GM19468 (cell line): Measurements from ENCODE around the gene ULK1.
"Not testable (repeated sequence)": the region's sequence is repeated elsewhere in the genome, so short reads cannot be mapped to it uniquely, and the experiment has no call there.

Experiments
- ATAC-seq: cut with Tn5 transposase; IDR thresholded peaks from one replicate; pipeline ENCODE4 v1.9.1; 2021; ENCODE audit warnings: mild to moderate bottlenecking, moderate library complexity, moderate number of reproducible peaks; ENCODE audit not compliant: unreplicated experiment; ENCODE audit errors: extremely low read depth

Gene ULK1

GRCh38 chr12:131861261-131862083 lies 33.0 kb upstream of the ULK1 start:
- no peak for ATAC-seq

- no peak for ATAC-seq
Observed at GRCh38 chr12:131862084-131862441, 32.4 kb upstream of the ULK1 start.

GRCh38 chr12:131862600-131862993 lies 31.8 kb upstream of the ULK1 start:
- ATAC-seq: no peak

DNA sequence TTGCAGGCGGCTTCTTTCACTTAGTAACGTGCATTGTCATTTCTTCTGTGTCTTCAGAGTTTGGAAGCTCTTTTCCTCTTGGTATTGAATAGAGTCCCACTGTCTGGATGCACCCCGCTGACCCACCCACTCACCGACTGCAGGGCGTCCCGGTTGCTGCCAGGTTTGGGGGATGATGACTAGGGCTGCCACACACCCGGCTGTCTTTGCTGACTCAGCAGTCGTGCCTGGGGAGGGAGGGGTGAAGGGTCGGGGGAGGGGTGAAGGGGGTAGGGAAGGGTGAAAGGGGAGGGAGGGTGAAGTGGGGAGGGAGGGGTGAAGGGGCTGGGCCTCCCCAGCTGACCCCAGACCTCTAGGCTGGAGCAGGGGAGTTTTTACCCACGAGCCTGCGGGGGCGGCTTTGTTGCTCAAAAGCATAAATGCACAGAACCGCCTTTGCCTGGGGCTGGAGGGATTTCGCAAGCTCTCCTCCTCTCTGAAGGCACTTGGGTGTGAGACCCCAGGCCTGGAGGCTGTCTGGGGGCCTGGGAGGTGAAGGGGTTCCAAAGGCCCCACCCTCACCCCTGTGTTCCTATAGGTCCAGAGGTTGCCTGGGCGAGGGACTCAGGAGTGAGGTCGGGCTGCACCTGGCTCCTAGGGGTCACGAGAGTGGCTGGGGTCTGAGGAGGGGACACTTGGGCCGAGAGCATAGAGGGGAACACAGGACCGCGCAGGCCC lies 31.3 kb upstream of the ULK1 start:
- ATAC-seq: no peak

GRCh38 chr12:131863711-131864396 lies 30.6 kb upstream of the ULK1 start:
- ATAC-seq: no peak

DNA sequence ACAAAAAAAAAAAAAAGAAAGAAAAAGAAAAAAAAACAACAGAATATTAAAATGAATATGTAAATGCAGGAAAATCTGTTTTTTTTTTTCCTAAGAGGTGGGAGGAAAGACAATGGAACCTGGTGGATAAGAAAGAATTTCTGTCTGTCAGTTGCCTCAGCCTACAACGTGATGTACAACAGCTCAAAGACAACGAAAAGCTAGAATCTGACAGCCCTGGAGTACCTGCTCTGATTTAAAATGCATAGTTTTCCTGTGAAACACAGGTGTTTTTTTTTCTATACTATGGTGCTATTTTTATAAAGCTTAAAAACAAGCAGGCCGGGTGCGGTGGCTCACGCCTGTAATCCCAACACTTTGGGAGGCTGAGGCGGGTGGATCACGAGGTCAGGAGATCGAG lies 30.0 kb upstream of the ULK1 start:
- no peak for ATAC-seq

- no peak for ATAC-seq
Observed at GRCh38 chr12:131865180-131865875, 29.1 kb upstream of the ULK1 start.

DNA sequence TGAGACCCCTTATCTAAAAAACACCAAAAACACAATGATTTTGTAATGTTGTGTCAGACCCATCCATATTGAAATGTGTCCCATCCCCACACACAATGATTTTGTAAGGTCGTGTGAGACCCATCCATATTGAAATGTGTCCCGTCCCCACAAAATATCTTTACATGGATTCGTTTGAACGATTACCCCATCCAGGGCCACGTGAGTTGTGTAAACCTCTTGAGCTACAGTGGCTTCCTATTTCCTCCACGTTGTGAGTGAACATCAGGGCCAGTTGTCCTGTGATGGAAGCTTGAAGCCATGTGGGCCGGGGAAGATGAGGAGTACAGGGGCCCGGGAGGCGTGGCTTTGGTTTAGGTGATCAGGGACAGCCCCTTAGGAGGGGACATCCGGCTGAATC lies 27.0 kb upstream of the ULK1 start:
- ATAC-seq: no peak

GRCh38 chr12:131867891-131868675 lies 26.3 kb upstream of the ULK1 start:
- no peak for ATAC-seq

- ATAC-seq: no peak
Observed at GRCh38 chr12:131869871-131870418, 24.5 kb upstream of the ULK1 start.

GRCh38 chr12:131871677-131872076 lies 22.7 kb upstream of the ULK1 start:
- ATAC-seq: no peak

- no peak for ATAC-seq
Observed at GRCh38 chr12:131872154-131873051, 22.0 kb upstream of the ULK1 start.

DNA sequence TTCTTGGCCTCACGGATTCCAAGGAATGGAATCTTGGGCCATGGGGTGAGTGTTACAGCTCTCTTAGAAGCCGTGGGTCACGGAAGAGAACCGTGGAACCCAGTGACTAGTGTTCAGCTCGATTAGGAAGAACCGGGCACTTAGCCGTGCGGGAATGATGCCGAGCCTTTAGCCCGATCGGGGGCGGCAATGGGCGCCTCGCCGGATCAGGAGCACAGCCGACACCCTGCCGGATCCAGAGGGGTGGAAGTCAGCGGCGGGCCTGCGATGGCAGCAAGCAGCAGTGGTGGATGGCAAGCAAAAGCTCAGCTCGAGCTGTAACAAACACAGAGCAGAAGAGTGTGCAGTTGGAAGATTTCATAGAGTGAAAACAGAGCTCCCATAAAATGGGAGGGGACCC lies 21.1 kb upstream of the ULK1 start:
- no peak for ATAC-seq

DNA sequence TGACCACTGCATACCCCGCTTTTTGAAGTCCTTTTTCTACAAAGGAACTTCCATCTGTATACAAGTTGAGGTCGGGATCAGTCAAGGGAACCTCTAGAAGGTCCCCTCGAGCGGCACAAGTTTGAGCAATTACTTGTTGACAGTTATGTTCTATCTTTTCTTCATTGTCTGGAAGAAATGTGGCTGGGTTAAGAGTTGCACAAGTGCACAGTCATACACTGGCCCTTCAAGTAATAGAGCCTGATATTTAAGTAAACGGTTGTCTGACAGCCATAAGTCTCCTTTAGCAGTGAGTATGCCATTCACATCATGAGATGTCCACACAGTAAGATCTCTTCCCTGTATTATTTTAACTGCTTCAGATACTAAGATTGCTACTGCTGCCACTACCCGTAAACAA lies 19.4 kb upstream of the ULK1 start:
- ATAC-seq: not testable (repeated sequence)

DNA sequence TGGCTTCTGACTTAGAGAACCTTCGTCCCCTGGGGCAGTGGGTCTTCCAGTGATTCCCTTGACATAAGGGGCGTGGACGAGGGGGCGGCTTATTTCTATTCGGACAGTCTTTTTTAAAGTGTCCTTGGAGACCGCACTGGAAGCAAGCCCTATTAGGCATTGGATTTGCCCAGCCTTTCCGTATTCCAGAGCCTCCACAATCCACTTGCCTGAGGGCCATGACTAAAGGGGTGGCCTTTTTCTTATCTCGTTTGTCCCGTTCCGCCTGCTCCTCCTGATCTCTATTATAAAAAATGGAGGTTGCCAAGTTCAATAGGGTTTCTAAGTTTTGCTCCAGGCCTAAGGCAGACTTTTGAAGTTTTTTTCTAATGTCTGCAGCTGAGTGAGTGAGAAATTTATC lies 17.2 kb upstream of the ULK1 start:
- not testable (repeated sequence) for ATAC-seq

- ATAC-seq: not testable (repeated sequence)
Observed at GRCh38 chr12:131878436-131878835, 16.0 kb upstream of the ULK1 start.

DNA sequence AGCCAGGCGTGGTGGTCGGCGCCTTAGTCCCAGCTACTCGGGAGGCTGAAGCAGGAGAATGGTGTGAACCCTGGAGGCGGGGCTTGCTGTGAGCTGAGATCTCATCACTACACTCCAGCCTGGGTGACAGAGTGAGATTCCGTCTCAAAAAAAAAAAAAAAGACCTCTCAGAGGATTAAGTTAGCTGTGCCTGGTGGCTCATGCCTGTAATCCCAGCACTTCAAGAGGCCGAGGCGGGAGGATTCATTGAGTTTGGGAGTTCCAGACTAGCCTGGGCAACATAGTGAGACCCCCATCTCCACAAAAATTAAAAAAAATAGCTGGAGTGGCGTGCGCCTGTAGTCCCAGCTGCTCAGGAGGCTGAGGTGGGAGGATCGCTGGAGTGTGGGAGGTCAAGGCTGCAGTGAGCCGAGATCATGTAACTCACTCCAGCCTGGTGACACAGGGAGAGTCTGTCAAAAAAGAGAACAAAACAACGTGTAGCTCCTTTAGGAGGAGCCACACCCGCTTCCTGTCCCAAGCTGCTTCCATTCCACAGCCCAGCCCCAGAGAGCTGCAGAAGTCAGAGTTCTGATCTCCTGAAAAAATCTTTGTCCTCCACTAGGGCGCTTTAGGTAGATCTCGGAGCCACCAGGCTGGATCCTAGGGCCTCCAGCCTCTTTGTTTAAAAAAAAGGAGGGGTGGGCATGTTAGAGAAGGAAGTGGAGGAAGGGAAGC lies 11.5 kb upstream of the ULK1 start:
- no peak for ATAC-seq

GRCh38 chr12:131883521-131883900 lies 10.9 kb upstream of the ULK1 start:
- no peak for ATAC-seq
